HEK293 (cell line): ENCODE data around the gene NEURL1.

Experiments
- CTCF ChIA-PET: fragments of 350-600 bp; formaldehyde crosslinking; extraction: SDS; loops from one replicate; lab custom pipeline; 2021; ENCODE audit warnings: antibody characterized with exemption; lab: Yijun Ruan, JAX
- POLR2A ChIA-PET: fragments of 300-600 bp; formaldehyde crosslinking; extraction: SDS; loops from one replicate; lab custom pipeline; 2020; ENCODE audit warnings: antibody characterized with exemption, inconsistent platforms; lab: Yijun Ruan, JAX
- H3K27ac ChIP-seq: fragments of 200-500 bp; sonication (Bioruptor generic); 2 replicates; pipeline ENCODE4 v1.5.1; 2014; ENCODE audit warnings: low read depth, low read length, control low read depth, inconsistent platforms; ENCODE audit errors: extremely low read depth
- H3K36me3 ChIP-seq, 2 experiments: fragments of 200-500 bp in 1 of 2; sonication (Bioruptor generic) in 1 of 2; 1 replicate in 1 of 2; 2 replicates in 1 of 2; pipeline ENCODE4 v1.5.1; 2014 to 2017; ENCODE audit warnings: inconsistent platforms in 2 of 2, low read length in 2 of 2; ENCODE audit not compliant: control insufficient read depth in 2 of 2, insufficient read depth in 1 of 2
- H3K4me1 ChIP-seq: fragments of 200-500 bp; sonication (Bioruptor generic); 2 replicates; pipeline ENCODE4 v1.5.1; 2014; ENCODE audit warnings: mild to moderate bottlenecking, low read length, inconsistent platforms; ENCODE audit not compliant: control insufficient read depth, insufficient read depth
- H3K4me3 ChIP-seq: 2 replicates; pipeline ENCODE4 v1.5.1; 2011; ENCODE audit warnings: low read depth, mild to moderate bottlenecking, control low read depth, low read length, moderate library complexity
- H3K9me3 ChIP-seq: fragments of 200-500 bp; sonication (Bioruptor generic); 2 replicates; pipeline ENCODE4 v1.5.1; 2014; ENCODE audit warnings: low read depth, low read length, inconsistent platforms; ENCODE audit not compliant: control insufficient read depth, insufficient read depth
- SALL2 ChIP-seq: fragments of 450-650 bp; formaldehyde crosslinking; IDR thresholded peaks from 2 replicates; pipeline ENCODE4 v1.5.0; 2017; ENCODE audit warnings: missing biosample characterization, mild to moderate bottlenecking, missing genetic modification characterization, borderline replicate concordance
- SCRT2 ChIP-seq: fragments of 450-650 bp; formaldehyde crosslinking; IDR thresholded peaks from 2 replicates; pipeline ENCODE4 v1.5.1; 2016; ENCODE audit warnings: missing biosample characterization, missing genetic modification characterization
- TRIM28 ChIP-seq: IDR thresholded peaks from 2 replicates; pipeline ENCODE4 v1.6.1; 2011; ENCODE audit warnings: low read length, control low read depth, borderline replicate concordance
- ZBTB1 ChIP-seq: fragments of 450-650 bp; formaldehyde crosslinking; IDR thresholded peaks from 2 replicates; pipeline ENCODE4 v1.5.1; 2016; ENCODE audit warnings: missing biosample characterization, missing genetic modification characterization
- ZNF132 ChIP-seq: fragments of 450-650 bp; formaldehyde crosslinking; IDR thresholded peaks from 2 replicates; pipeline ENCODE4 v1.5.1; 2017; ENCODE audit warnings: missing biosample characterization, missing genetic modification characterization, borderline replicate concordance
- ZNF174 ChIP-seq: fragments of 450-650 bp; formaldehyde crosslinking; IDR thresholded peaks from 2 replicates; pipeline ENCODE4 v1.5.0; 2017; ENCODE audit warnings: missing biosample characterization, mild to moderate bottlenecking, missing genetic modification characterization
- ZNF211 ChIP-seq: fragments of 450-650 bp; formaldehyde crosslinking; IDR thresholded peaks from 2 replicates; pipeline ENCODE4 v1.5.1; 2016; ENCODE audit warnings: low read depth, missing biosample characterization, missing genetic modification characterization
- ZNF302 ChIP-seq: fragments of 450-650 bp; formaldehyde crosslinking; IDR thresholded peaks from 2 replicates; pipeline ENCODE4 v1.5.1; 2016; ENCODE audit warnings: missing biosample characterization, missing genetic modification characterization, low read depth
- ZNF311 ChIP-seq: fragments of 450-650 bp; formaldehyde crosslinking; IDR thresholded peaks from 2 replicates; pipeline ENCODE4 v1.5.1; 2017; ENCODE audit warnings: missing biosample characterization, missing genetic modification characterization, borderline replicate concordance
- ZNF416 ChIP-seq: fragments of 450-650 bp; formaldehyde crosslinking; IDR thresholded peaks from 2 replicates; pipeline ENCODE4 v1.5.1; 2016; ENCODE audit warnings: missing biosample characterization, missing genetic modification characterization
- ZNF433 ChIP-seq: fragments of 450-650 bp; formaldehyde crosslinking; IDR thresholded peaks from 2 replicates; pipeline ENCODE4 v1.5.1; 2016; ENCODE audit warnings: missing biosample characterization, missing genetic modification characterization, low read depth
- ZNF561 ChIP-seq: fragments of 450-650 bp; IDR thresholded peaks from 2 replicates; pipeline ENCODE4 v1.5.1; 2018; ENCODE audit warnings: missing biosample characterization, missing genetic modification characterization, borderline replicate concordance
- ZNF585B ChIP-seq: fragments of 450-650 bp; formaldehyde crosslinking; IDR thresholded peaks from 2 replicates; pipeline ENCODE4 v1.5.1; 2016; ENCODE audit warnings: missing biosample characterization, missing genetic modification characterization
- ZNF610 ChIP-seq: fragments of 450-650 bp; formaldehyde crosslinking; IDR thresholded peaks from 2 replicates; pipeline ENCODE4 v1.5.1; 2016; ENCODE audit warnings: missing biosample characterization, missing genetic modification characterization, borderline replicate concordance
- ZNF624 ChIP-seq: fragments of 450-650 bp; formaldehyde crosslinking; IDR thresholded peaks from 2 replicates; pipeline ENCODE4 v1.5.1; 2017; ENCODE audit warnings: missing biosample characterization, missing genetic modification characterization
- ZNF776 ChIP-seq: fragments of 450-650 bp; formaldehyde crosslinking; IDR thresholded peaks from 2 replicates; pipeline ENCODE4 v1.5.0; 2017; ENCODE audit warnings: missing biosample characterization, missing genetic modification characterization, borderline replicate concordance
- ZXDB ChIP-seq: fragments of 450-650 bp; formaldehyde crosslinking; IDR thresholded peaks from 2 replicates; pipeline ENCODE4 v1.5.1; 2016; ENCODE audit warnings: missing biosample characterization, missing genetic modification characterization
- TF ChIP-seq, protein P1 (sequence below): fragments of 450-650 bp; formaldehyde crosslinking; IDR thresholded peaks from 2 replicates; pipeline ENCODE4 v1.5.1; 2016; ENCODE audit warnings: missing biosample characterization, missing genetic modification characterization, borderline replicate concordance
- TF ChIP-seq, protein P2 (sequence below): fragments of 450-650 bp; formaldehyde crosslinking; IDR thresholded peaks from 2 replicates; pipeline ENCODE4; 2016; ENCODE audit warnings: missing biosample characterization, missing genetic modification characterization
- TF ChIP-seq, protein P3 (sequence below): fragments of 450-650 bp; formaldehyde crosslinking; IDR thresholded peaks from 2 replicates; pipeline ENCODE4 v1.5.1; 2016; ENCODE audit warnings: missing biosample characterization, missing genetic modification characterization
- TF ChIP-seq, protein P4 (sequence below): fragments of 450-650 bp; formaldehyde crosslinking; IDR thresholded peaks from 2 replicates; pipeline ENCODE4 v1.5.1; 2016; ENCODE audit warnings: missing biosample characterization, missing genetic modification characterization

The NEURL1 gene

DNA sequence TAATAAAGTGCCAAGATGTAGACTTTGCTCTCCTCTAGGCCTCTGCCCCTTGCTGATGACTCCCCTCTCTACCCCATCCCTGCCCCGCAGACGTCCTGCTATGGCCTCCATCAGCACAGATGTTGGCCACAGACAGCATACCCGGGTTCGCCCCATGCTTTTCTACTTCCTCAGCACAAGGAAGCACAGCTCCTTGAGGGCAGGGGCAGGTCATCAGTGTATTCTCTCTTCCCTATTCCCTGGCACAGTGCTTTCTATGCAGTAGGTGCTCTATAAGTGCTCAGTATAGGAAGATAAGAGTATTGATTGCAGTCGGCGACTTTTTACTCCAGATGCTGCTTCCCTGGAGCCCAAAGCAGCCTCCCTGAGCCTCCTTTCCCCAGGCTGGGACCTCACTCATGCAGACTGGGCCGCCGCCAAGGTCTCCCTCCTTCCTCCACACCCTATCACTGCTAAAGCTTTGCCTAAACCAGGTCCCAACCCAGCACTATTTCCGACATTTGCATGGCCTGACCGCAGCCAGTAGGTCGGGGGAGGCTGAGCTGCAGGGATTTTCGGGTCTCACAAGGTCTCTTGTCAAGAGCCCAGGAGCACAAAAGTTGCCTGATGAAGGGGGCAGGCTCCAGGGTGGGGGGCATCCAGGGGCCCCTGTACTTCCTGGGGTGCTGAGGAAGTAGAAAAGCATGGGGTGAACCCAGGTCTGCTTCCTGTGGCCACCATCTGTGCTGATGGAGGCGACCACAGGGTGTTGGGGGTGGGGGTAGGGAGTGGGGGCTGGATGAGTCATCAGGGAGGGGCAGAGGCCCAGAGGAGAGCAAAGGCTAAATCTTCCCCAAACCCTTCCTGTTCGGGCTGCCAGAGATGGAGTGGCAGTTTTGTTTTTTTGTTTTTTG is 22.5 kb upstream of the NEURL1 start (continued):
- TF ChIP-seq, protein P1, sequence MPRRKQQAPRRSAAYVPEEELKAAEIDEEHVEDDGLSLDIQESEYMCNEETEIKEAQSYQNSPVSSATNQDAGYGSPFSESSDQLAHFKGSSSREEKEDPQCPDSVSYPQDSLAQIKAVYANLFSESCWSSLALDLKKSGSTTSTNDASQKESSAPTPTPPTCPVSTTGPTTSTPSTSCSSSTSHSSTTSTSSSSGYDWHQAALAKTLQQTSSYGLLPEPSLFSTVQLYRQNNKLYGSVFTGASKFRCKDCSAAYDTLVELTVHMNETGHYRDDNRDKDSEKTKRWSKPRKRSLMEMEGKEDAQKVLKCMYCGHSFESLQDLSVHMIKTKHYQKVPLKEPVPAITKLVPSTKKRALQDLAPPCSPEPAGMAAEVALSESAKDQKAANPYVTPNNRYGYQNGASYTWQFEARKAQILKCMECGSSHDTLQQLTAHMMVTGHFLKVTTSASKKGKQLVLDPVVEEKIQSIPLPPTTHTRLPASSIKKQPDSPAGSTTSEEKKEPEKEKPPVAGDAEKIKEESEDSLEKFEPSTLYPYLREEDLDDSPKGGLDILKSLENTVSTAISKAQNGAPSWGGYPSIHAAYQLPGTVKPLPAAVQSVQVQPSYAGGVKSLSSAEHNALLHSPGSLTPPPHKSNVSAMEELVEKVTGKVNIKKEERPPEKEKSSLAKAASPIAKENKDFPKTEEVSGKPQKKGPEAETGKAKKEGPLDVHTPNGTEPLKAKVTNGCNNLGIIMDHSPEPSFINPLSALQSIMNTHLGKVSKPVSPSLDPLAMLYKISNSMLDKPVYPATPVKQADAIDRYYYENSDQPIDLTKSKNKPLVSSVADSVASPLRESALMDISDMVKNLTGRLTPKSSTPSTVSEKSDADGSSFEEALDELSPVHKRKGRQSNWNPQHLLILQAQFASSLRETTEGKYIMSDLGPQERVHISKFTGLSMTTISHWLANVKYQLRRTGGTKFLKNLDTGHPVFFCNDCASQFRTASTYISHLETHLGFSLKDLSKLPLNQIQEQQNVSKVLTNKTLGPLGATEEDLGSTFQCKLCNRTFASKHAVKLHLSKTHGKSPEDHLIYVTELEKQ (tag by site-specific recombination), result no peak
- no peak for TF ChIP-seq ZNF433
- TF ChIP-seq ZNF610 (tag by site-specific recombination), result no peak
- no peak for TF ChIP-seq ZNF416 (tag by site-specific recombination)
- no peak for TF ChIP-seq ZNF174 (tag by site-specific recombination)
- TF ChIP-seq ZNF776 (tag by site-specific recombination), result no peak

DNA sequence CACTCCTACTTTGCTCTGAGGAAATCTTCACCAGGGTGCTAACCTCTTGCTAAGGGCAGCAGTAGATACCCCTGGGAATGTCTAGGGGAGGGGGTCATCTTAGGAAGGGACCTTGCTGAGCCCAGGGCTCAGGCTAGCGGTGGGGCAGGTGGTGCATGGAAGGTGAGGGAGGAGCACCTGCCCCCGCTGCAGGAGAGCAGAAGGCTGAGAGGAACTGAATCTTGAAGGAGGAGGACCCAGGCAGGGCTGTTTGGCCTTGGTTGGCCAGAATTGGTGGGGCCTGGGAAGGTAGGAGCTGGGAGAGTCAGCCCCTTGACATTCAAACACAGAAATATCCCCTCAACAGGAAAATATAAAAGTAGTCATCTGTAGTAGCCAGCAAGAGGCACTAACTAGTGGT is 21.5 kb upstream of the NEURL1 start:
- Histone ChIP-seq H3K4me3 (no peak overlapping the region), H3K27ac (no peak overlapping the region), H3K36me3 (no peaks in the 10 kb centered on the region), H3K9me3 (no peaks in the 10 kb centered on the region), H3K4me1 (no peaks in the 10 kb centered on the region)
- POLR2A ChIA-PET, result no interaction called here
- TF ChIP-seq SALL2 (tag by site-specific recombination), result no peak
- CTCF ChIA-PET, result interaction anchor here (1.0 kb wide), 1 partner anchor 9 kb away, joined by 10 read pairs; no protein-coding TSS in a partner anchor

DNA sequence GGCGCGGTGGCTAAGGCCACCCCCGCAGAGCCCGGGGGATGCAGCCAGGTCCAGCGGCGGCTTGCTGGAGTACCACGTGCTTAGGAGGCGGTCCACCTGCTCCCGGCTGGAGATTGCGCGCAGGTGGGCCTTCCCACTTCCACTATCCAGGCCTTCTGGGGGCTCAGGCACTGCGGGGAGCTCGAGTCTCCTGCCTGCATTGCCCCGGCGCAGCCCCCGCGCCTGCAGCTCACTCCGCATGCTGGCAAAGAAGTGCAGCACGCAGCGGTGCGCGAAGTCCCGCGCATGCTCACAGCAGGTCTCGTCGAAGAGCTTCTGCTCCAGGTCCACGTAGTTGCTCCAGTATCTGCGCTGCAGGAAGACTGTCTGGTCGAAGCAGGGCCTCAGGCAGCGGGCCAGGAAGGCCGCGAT is 20.2 kb upstream of the NEURL1 start:
- TF ChIP-seq ZNF211 (tag by site-specific recombination) (no peak), ZNF624 (tag by site-specific recombination) (no peak), ZNF311 (tag by site-specific recombination) (no peak), SCRT2 (tag by site-specific recombination) (no peak), ZXDB (tag by site-specific recombination) (no peak), ZNF561 (tag by site-specific recombination) (no peak), TRIM28 (no peak), ZNF302 (tag by site-specific recombination) (no peak), ZBTB1 (tag by site-specific recombination) (no peak), ZNF585B (tag by site-specific recombination) (no peak), ZNF132 (no peak)
- TF ChIP-seq, protein P2, sequence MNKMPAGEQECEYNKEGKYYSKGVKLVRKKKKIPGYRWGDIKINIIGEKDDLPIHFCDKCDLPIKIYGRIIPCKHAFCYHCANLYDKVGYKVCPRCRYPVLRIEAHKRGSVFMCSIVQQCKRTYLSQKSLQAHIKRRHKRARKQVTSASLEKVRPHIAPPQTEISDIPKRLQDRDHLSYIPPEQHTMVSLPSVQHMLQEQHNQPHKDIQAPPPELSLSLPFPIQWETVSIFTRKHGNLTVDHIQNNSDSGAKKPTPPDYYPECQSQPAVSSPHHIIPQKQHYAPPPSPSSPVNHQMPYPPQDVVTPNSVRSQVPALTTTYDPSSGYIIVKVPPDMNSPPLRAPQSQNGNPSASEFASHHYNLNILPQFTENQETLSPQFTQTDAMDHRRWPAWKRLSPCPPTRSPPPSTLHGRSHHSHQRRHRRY, result no peak
- TF ChIP-seq, protein P3, sequence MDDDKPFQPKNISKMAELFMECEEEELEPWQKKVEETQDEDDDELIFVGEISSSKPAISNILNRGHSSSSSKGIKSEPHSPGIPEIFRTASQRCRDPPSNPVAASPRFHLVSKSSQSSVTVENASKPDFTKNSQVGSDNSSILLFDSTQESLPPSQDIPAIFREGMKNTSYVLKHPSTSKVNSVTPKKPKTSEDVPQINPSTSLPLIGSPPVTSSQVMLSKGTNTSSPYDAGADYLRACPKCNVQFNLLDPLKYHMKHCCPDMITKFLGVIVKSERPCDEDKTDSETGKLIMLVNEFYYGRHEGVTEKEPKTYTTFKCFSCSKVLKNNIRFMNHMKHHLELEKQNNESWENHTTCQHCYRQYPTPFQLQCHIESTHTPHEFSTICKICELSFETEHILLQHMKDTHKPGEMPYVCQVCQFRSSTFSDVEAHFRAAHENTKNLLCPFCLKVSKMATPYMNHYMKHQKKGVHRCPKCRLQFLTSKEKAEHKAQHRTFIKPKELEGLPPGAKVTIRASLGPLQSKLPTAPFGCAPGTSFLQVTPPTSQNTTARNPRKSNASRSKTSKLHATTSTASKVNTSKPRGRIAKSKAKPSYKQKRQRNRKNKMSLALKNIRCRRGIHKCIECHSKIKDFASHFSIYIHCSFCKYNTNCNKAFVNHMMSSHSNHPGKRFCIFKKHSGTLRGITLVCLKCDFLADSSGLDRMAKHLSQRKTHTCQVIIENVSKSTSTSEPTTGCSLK (tag by site-specific recombination), result no peak
- TF ChIP-seq, protein P4, sequence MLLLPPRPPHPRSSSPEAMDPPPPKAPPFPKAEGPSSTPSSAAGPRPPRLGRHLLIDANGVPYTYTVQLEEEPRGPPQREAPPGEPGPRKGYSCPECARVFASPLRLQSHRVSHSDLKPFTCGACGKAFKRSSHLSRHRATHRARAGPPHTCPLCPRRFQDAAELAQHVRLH (tag by site-specific recombination), result no peak
- TF ChIP-seq, all 188 proteins: peak for 0
- Histone ChIP-seq H3K36me3 (no peaks in the 10 kb centered on the region), H3K4me1 (no peaks in the 10 kb centered on the region), H3K27ac (no peak overlapping the region), H3K9me3 (no peaks in the 10 kb centered on the region), H3K4me3 (no peak overlapping the region)
- ChIA-PET CTCF (no interaction called here), POLR2A (no interaction called here)
